Esophagus muscularis mucosa (tissue), 4 donors: ENCODE data around the gene TPH2. TPM values are rescaled to one million over a fixed set of nuclear protein-coding genes. Genes with fewer than 3 reads are reported as not detected.

Source experiments
- DNase-seq: peaks from one replicate; pipeline ENCODE4 v3.0.0-alpha.2; 2017; ENCODE audit errors: extremely low spot score
- H3K27ac ChIP-seq, 4 donors: fragments of 200-600 bp; sonication (generic); replicated peaks in 1 of 4; 1 replicate in 3 of 4; 2 replicates in 1 of 4; pipeline ENCODE4 v1.5.1; 2016 to 2019; ENCODE audit warnings: mild to moderate bottlenecking in 1 of 4
- H3K27me3 ChIP-seq, 4 donors: fragments of 200-600 bp; sonication (generic); one replicate each; pipeline versions ENCODE4 v1.5.1 to v1.6.0; 2016 to 2019
- H3K36me3 ChIP-seq, 4 donors: fragments of 200-600 bp; sonication (generic); one replicate each; pipeline ENCODE4 v1.5.1; 2016 to 2019
- H3K4me1 ChIP-seq, 4 donors: fragments of 200-600 bp; sonication (generic); one replicate each; pipeline ENCODE4 v1.5.1; 2016 to 2019
- H3K4me3 ChIP-seq, 4 donors: fragments of 200-600 bp; sonication (generic); 1 replicate in 2 of 4; 2 replicates in 2 of 4; pipeline ENCODE4 v1.5.1; 2016 to 2019; ENCODE audit warnings: mild to moderate bottlenecking in 4 of 4, moderate library complexity in 1 of 4
- H3K9me3 ChIP-seq, 4 donors: fragments of 200-600 bp; sonication (generic); 1 replicate in 3 of 4; 2 replicates in 1 of 4; pipeline ENCODE4 v1.5.1; 2016 to 2019
- EP300 ChIP-seq: sonication (generic); formaldehyde crosslinking; IDR thresholded peaks from one replicate; pipeline ENCODE4 v1.6.1; 2017; ENCODE audit warnings: antibody characterized with exemption
- POLR2A ChIP-seq: fragments of 450-650 bp; IDR thresholded peaks from one replicate; pipeline ENCODE4 v1.6.1; 2017; ENCODE audit warnings: antibody characterized with exemption, moderate library complexity, mild to moderate bottlenecking, low read depth
- POLR2AphosphoS5 ChIP-seq, 2 donors: sonication (generic); formaldehyde crosslinking; IDR thresholded peaks; one replicate each; pipeline ENCODE4 v1.6.1; 2017; ENCODE audit warnings: antibody characterized with exemption in 2 of 2
- WGBS: methylation state at CpG from one replicate; pipeline ENCODE4 v1.1.5; 2018; 5-methylcytosine and 5-hydroxymethylcytosine counted together
- intact Hi-C: fragments of 100-400 bp; cut with DNase I; formaldehyde crosslinking; loops from one replicate; pipeline ENCODE4 v1.15.1; 2023
- total RNA-seq, 4 donors: library from RNA; depleted of rRNA; stranded (reverse); fragments of >200 nt; gene quantifications; one replicate each; pipeline versions ENCODE4 v1.1.0 to v1.2.1, GENCODE V29; 2016
- TF ChIP-seq, protein P1 (sequence below), 3 experiments: fragments of 200-600 bp in 2 of 3; fragments of 450-650 bp in 1 of 3; sonication (generic) in 2 of 3; IDR thresholded peaks; one replicate each; pipeline ENCODE4 v1.5.1; 2017 to 2019; ENCODE audit warnings: antibody characterized with exemption in 3 of 3, mild to moderate bottlenecking in 2 of 3, moderate library complexity in 1 of 3

TPH2 gene
- total RNA-seq, 4 donors from 2014 or later = 0.11 to 0.17 (median 0.13) TPM; not detected in 1

DNA sequence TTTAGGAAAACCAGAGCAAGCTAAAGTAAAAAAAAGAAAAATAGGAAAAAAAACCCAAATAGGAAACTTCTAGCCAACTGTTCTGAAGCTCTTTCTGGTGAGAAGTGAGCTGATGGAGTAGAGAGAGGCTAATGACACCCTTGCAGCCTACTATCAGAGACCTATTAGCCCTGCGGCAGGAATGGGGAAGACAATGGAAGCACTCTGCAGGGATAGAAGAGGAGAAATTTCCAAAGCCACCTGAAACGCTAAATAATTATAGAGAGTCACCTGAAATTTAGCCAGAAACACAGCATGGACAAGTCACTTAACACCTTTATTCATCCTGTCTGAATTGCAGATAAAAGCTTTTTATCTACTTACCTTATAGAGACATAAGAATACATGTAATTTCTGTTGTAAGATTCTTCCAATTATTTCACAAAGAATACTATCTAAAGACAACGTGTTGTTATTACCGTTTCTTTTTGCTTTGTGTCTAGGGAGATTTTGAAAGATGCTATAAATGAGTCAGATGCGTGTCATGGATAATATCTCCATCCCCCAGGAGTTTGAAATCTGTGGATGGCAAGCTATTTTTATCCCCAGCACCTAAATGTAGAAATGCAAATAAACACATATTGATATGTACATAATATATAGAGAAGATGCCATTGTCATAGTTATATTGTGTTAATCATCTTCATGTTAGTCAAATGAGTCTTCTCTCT lies 138.6 kb downstream of the TPH2 start:
- H3K36me3 ChIP-seq = no peaks in the 10 kb centered on the region
- 65% methylated on average over 5 of the region's 5 CpGs for WGBS
- H3K4me3 ChIP-seq = no peak overlapping the region
- H3K27ac ChIP-seq = no peak overlapping the region
- no peaks in the 10 kb centered on the region for H3K27me3 ChIP-seq
- H3K4me1 ChIP-seq = peaks cover 0 to 6% (median 0%) of the 10 kb centered on the region in 4 donors
- no peak for DNase-seq
- H3K9me3 ChIP-seq = no peaks in the 10 kb centered on the region
- intact Hi-C loops = no loop called here
- TF ChIP-seq, protein P1, sequence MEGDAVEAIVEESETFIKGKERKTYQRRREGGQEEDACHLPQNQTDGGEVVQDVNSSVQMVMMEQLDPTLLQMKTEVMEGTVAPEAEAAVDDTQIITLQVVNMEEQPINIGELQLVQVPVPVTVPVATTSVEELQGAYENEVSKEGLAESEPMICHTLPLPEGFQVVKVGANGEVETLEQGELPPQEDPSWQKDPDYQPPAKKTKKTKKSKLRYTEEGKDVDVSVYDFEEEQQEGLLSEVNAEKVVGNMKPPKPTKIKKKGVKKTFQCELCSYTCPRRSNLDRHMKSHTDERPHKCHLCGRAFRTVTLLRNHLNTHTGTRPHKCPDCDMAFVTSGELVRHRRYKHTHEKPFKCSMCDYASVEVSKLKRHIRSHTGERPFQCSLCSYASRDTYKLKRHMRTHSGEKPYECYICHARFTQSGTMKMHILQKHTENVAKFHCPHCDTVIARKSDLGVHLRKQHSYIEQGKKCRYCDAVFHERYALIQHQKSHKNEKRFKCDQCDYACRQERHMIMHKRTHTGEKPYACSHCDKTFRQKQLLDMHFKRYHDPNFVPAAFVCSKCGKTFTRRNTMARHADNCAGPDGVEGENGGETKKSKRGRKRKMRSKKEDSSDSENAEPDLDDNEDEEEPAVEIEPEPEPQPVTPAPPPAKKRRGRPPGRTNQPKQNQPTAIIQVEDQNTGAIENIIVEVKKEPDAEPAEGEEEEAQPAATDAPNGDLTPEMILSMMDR (IDR thresholded peaks at IDR 0.05) = no peak
- TF ChIP-seq POLR2AphosphoS5 (IDR thresholded peaks at IDR 0.05) (no peak), POLR2A (no peak), EP300 (no peak)

- DNase-seq = no peak
- Histone ChIP-seq H3K27me3 (no peaks in the 10 kb centered on the region), H3K4me1 (no peaks in the 10 kb centered on the region), H3K27ac (no peak overlapping the region), H3K4me3 (no peak overlapping the region), H3K36me3 (no peaks in the 10 kb centered on the region), H3K9me3 (no peaks in the 10 kb centered on the region)
- TF ChIP-seq POLR2AphosphoS5 (IDR thresholded peaks at IDR 0.05) = no peak
- no peak for TF ChIP-seq EP300
- no peak for TF ChIP-seq POLR2A
- TF ChIP-seq, protein P1 (IDR thresholded peaks at IDR 0.05) = no peak
- 31% methylated on average over 2 of the region's 2 CpGs for WGBS
- intact Hi-C loops = no loop called here
Observed at GRCh38 chr12:72081777-72082176, 143.1 kb downstream of the TPH2 start.

Other genes with a start within 250 kb of the TPH2 start
- 10 to 100 TPM; 15.0 to 36.9 (median 31.7) TPM for gene RAB21, start 184.0 kb upstream of the TPH2 start, total RNA-seq
- 10 to 100 TPM; 20.8 to 41.7 (median 30.3) TPM for gene TBC1D15, start 99.1 kb upstream of the TPH2 start, total RNA-seq